Measurements from ENCODE around the gene KLHL26. TPM values are rescaled to one million over a fixed set of nuclear protein-coding genes. Genes with fewer than 3 reads are reported as not detected.

Gene KLHL26
- total RNA-seq, 6 experiments from 2014 or later, result 3.6 to 9.3 (median 7.4) TPM

DNA sequence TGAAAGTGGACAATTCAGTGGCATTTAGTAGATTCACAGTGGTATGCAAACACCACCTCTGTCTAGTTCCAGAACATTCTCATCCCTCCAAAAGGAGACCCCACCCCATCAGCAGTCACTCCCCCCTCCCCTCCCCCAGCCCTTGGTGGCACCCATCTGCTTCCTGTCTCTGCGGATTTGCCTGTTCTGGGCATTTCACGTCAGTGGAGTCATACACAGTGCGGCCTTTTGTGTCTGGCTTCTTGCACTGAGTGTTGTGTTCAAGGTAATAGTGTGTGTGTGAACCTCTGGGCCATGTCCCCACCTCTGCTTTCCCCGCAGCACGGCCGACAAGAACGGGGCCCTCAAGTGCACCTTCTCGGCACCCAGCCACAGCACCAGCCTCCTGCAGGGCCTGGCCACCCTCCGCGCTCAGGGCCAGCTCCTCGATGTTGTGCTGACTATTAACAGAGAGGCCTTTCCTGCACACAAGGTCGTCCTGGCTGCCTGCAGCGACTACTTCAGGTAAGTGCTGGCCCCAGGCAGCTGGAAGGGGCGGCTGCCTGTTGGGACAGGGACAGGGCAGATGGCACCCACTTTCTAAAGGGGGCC is 27.2 kb downstream of the KLHL26 start:
- Mint-ChIP-seq H3K36me3 (ENCODE audit: low read depth) (peaks cover 4% of the 10 kb centered on the region; the same call in 1 of the 2 replicates), H3K9me3 (no peaks in the 10 kb centered on the region), H3K27me3 (ENCODE audit: insufficient read depth) (no peaks in the 10 kb centered on the region; the same call in 1 of the 2 replicates), H3K4me1 (ENCODE audit: low read depth) (peaks cover 33% of the 10 kb centered on the region), H3K27ac (no peak overlapping the region), H3K4me3 (no peak overlapping the region)
- no peak for DNase-seq
- TF ChIP-seq, protein P1, sequence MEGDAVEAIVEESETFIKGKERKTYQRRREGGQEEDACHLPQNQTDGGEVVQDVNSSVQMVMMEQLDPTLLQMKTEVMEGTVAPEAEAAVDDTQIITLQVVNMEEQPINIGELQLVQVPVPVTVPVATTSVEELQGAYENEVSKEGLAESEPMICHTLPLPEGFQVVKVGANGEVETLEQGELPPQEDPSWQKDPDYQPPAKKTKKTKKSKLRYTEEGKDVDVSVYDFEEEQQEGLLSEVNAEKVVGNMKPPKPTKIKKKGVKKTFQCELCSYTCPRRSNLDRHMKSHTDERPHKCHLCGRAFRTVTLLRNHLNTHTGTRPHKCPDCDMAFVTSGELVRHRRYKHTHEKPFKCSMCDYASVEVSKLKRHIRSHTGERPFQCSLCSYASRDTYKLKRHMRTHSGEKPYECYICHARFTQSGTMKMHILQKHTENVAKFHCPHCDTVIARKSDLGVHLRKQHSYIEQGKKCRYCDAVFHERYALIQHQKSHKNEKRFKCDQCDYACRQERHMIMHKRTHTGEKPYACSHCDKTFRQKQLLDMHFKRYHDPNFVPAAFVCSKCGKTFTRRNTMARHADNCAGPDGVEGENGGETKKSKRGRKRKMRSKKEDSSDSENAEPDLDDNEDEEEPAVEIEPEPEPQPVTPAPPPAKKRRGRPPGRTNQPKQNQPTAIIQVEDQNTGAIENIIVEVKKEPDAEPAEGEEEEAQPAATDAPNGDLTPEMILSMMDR (IDR thresholded peaks at IDR 0.05), result no peak

DNA sequence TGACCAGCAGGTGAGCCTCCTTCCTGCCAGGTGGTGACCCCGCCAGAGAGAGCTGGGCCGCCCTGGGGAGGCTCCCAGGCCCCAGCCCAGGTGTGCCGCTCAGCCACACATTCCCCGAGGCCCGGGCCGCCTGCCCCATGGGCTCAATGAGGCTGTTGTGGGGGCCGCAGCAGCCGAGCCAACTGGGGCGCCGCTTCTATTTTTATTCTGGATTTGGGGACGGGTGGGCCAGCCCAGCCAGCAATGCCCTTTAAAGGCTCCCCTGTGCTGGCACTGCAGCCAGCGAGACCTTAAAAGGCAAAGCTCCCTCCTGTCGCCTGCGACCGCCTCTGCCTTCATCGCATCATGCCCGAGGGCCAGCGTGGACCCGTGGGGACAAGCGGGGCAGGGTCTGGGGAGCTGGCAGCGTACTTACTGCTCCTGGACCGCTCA is 29.0 kb downstream of the KLHL26 start:
- Mint-ChIP-seq H3K9me3 (no peaks in the 10 kb centered on the region), H3K27ac (no peak overlapping the region), H3K4me3 (no peak overlapping the region), H3K36me3 (ENCODE audit: low read depth) (peaks cover 10% of the 10 kb centered on the region; the same call in 1 of the 2 replicates), H3K4me1 (ENCODE audit: low read depth) (peaks cover 25% of the 10 kb centered on the region), H3K27me3 (ENCODE audit: insufficient read depth) (peaks cover 2% of the 10 kb centered on the region; the same call in 1 of the 2 replicates)
- DNase-seq, result no peak
- TF ChIP-seq, protein P1 (IDR thresholded peaks at IDR 0.05), result no peak

DNA sequence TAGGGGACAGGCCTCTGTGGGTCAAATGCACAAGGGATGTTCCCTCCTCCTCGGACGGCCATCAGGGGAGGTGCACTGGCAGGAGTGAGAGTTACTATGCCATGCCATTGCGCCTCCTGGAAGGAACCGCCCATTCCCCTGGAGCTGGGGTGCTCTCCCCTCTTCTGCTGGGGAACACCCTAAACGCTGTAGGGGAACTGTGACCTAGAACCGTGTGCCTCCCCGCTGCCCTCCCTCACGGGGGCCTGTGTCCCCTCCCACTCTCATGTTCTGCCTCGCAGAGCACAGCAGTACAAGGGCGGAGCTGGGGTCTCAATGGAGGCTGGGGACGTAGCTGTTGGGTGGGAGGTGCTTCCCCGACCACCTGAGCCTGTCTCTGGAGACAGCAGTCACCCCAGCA is 29.5 kb downstream of the KLHL26 start:
- Mint-ChIP-seq H3K4me1 (ENCODE audit: low read depth) (peaks cover 20% of the 10 kb centered on the region), H3K27ac (no peak overlapping the region), H3K4me3 (no peak overlapping the region), H3K27me3 (ENCODE audit: insufficient read depth) (peaks cover 2% of the 10 kb centered on the region; the same call in 1 of the 2 replicates), H3K9me3 (no peaks in the 10 kb centered on the region), H3K36me3 (ENCODE audit: low read depth) (peaks cover 10% of the 10 kb centered on the region; the same call in 1 of the 2 replicates)
- no peak for DNase-seq
- TF ChIP-seq, protein P1 (IDR thresholded peaks at IDR 0.05), result no peak

DNA sequence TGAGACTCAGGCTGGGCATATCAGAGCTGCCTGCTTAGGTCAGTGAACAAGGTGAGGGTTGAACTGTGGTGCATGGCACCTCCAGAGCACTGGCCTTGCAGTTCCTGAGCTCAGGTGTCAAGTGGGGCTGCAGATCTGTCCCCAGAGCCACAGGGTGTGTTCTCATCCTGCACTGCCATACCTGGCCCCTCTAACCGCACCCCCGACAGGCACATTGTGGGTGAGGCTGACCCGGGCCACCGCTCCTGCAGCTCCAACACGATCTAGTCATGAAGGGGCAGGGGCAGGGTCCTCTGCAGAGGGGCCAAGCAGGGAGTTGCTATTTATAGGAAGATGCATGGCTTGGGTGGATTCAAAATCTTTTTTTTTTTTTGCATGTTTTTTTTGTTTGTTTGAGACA is 30.0 kb downstream of the KLHL26 start:
- peaks cover 10% of the 10 kb centered on the region; the same call in 1 of the 2 replicates for H3K36me3 Mint-ChIP-seq (ENCODE audit: low read depth)
- H3K27ac Mint-ChIP-seq, result no peak overlapping the region
- H3K9me3 Mint-ChIP-seq, result no peaks in the 10 kb centered on the region
- peaks cover 16% of the 10 kb centered on the region for H3K4me1 Mint-ChIP-seq (ENCODE audit: low read depth)
- H3K4me3 Mint-ChIP-seq, result no peak overlapping the region
- no peak for DNase-seq
- TF ChIP-seq, protein P1 (IDR thresholded peaks at IDR 0.05), result no peak
- H3K27me3 Mint-ChIP-seq (ENCODE audit: insufficient read depth), result peaks cover 4% of the 10 kb centered on the region

DNA sequence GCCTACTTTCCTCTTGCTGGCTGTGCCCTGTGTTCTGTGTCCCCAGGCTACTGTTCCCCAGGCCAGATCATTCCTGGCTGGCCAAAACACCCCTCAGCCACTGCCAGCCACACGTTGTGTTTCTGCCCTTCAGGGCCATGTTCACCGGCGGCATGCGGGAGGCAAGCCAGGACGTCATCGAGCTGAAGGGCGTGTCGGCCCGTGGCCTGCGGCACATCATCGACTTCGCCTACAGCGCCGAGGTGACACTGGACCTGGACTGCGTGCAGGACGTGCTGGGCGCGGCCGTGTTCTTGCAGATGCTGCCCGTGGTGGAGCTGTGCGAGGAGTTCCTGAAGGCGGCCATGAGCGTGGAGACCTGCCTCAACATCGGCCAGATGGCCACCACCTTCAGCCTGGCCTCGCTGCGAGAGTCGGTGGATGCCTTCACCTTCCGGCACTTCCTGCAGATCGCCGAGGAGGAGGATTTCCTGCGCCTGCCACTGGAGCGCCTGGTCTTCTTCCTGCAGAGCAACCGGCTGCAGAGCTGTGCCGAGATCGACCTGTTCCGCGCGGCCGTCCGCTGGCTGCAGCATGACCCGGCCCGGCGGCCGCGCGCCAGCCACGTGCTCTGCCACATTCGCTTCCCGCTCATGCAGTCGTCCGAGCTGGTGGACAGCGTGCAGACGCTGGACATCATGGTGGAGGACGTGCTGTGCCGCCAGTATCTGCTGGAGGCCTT is 30.9 kb downstream of the KLHL26 start:
- H3K36me3 Mint-ChIP-seq (ENCODE audit: low read depth), result peaks cover 10% of the 10 kb centered on the region; the same call in 1 of the 2 replicates
- no peak overlapping the region for H3K27ac Mint-ChIP-seq
- H3K4me3 Mint-ChIP-seq, result no peak overlapping the region
- peaks cover 5% of the 10 kb centered on the region for H3K27me3 Mint-ChIP-seq (ENCODE audit: insufficient read depth)
- DNase-seq, result no peak
- no peaks in the 10 kb centered on the region for H3K9me3 Mint-ChIP-seq
- peaks cover 15% of the 10 kb centered on the region for H3K4me1 Mint-ChIP-seq (ENCODE audit: low read depth)
- TF ChIP-seq, protein P1 (IDR thresholded peaks at IDR 0.05), result no peak
